ENCODE data around the gene TMC1.

DNA sequence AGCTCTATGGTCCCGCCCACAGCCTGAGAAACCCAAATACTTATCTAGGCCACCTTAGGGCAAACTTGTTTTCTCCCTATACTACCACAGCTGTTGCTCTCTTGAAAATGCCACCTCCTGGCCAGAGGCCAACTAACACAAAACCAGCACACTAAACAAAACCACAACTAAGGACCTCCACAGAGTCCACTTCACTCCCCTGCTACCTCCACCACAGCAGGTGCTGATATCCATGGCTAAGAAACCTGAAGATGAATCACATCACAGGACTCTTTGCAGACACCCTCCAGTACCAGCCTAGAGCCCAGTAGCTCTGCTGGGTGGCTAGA is 323.0 kb downstream of the TMC1 start:
- TF ChIP-seq, protein P1, sequence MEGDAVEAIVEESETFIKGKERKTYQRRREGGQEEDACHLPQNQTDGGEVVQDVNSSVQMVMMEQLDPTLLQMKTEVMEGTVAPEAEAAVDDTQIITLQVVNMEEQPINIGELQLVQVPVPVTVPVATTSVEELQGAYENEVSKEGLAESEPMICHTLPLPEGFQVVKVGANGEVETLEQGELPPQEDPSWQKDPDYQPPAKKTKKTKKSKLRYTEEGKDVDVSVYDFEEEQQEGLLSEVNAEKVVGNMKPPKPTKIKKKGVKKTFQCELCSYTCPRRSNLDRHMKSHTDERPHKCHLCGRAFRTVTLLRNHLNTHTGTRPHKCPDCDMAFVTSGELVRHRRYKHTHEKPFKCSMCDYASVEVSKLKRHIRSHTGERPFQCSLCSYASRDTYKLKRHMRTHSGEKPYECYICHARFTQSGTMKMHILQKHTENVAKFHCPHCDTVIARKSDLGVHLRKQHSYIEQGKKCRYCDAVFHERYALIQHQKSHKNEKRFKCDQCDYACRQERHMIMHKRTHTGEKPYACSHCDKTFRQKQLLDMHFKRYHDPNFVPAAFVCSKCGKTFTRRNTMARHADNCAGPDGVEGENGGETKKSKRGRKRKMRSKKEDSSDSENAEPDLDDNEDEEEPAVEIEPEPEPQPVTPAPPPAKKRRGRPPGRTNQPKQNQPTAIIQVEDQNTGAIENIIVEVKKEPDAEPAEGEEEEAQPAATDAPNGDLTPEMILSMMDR (conservative IDR thresholded peaks at IDR 0.05): no peak
- no peak for TF ChIP-seq ZFX (IDR thresholded peaks at IDR 0.05)
